MM.1S (cell line): Measurements from ENCODE around the gene IRF3.

ENCODE experiments used
- CTCF ChIP-seq: fragments of 300-600 bp; sonication (generic); IDR thresholded peaks from 2 replicates; pipeline ENCODE4 v1.5.1; 2016; ENCODE audit warnings: antibody characterized with exemption, low read length, mixed read lengths
- EZH2 ChIP-seq: fragments of 300-600 bp; sonication (generic); optimal IDR thresholded peaks from 2 replicates; pipeline ENCODE3; 2017; ENCODE audit warnings: low read depth, mild to moderate bottlenecking, antibody characterized with exemption, low read length, mixed read lengths
- EZH2phosphoT487 ChIP-seq: fragments of 300-600 bp; sonication (generic); IDR thresholded peaks from 2 replicates; pipeline ENCODE4 v1.6.1; 2018; ENCODE audit warnings: antibody characterized with exemption, low read length

- no peak for TF ChIP-seq CTCF
- no peak for TF ChIP-seq EZH2phosphoT487
- no peak for TF ChIP-seq EZH2
These were observed 40.3 kb upstream of the IRF3 start for GRCh38 chr19:49705919-49706318.
